GM10847 (cell line): Measurements from ENCODE around the gene CCDC27.

ENCODE experiments used
- POLR2A ChIP-seq: IDR thresholded peaks from 2 replicates; pipeline ENCODE4 v1.6.1; 2011; ENCODE audit not compliant: insufficient read length; ENCODE audit errors: extremely low read depth

The CCDC27 gene

GRCh38 chr1:3774276-3774945 lies 22.2 kb downstream of the CCDC27 start:
- TF ChIP-seq POLR2A: no peak

GRCh38 chr1:3774946-3775489 lies 22.8 kb downstream of the CCDC27 start:
- no peak for TF ChIP-seq POLR2A

- no peak for TF ChIP-seq POLR2A
Measured at GRCh38 chr1:3775490-3776230, 23.4 kb downstream of the CCDC27 start.

GRCh38 chr1:3776231-3776961 lies 24.1 kb downstream of the CCDC27 start:
- TF ChIP-seq POLR2A: no peak

- no peak for TF ChIP-seq POLR2A
Measured at GRCh38 chr1:3777078-3777547, 24.9 kb downstream of the CCDC27 start.

- no peak for TF ChIP-seq POLR2A
Measured at GRCh38 chr1:3777647-3778589, 25.7 kb downstream of the CCDC27 start.

GRCh38 chr1:3778590-3779264 lies 26.5 kb downstream of the CCDC27 start:
- no peak for TF ChIP-seq POLR2A

GRCh38 chr1:3779265-3779911 lies 27.1 kb downstream of the CCDC27 start:
- no peak for TF ChIP-seq POLR2A

GRCh38 chr1:3779912-3780416 lies 27.7 kb downstream of the CCDC27 start:
- TF ChIP-seq POLR2A: no peak

GRCh38 chr1:3780901-3781300 lies 28.7 kb downstream of the CCDC27 start:
- no peak for TF ChIP-seq POLR2A

- no peak for TF ChIP-seq POLR2A
Measured at GRCh38 chr1:3783651-3784474, 31.6 kb downstream of the CCDC27 start.

- TF ChIP-seq POLR2A: no peak
Measured at GRCh38 chr1:3785045-3785444, 32.8 kb downstream of the CCDC27 start.

GRCh38 chr1:3785456-3786157 lies 33.4 kb downstream of the CCDC27 start:
- no peak for TF ChIP-seq POLR2A
